GM18868 (cell line): Measurements from ENCODE around the gene NKX3-2.

ENCODE experiments used
- ATAC-seq: cut with Tn5 transposase; IDR thresholded peaks from one replicate; pipeline ENCODE4 v1.9.1; 2021; ENCODE audit warnings: mild to moderate bottlenecking, moderate library complexity; ENCODE audit not compliant: unreplicated experiment

Gene NKX3-2

GRCh38 chr4:13534344-13535063 lies 9.8 kb downstream of the NKX3-2 start:
- no peak for ATAC-seq

GRCh38 chr4:13533670-13534343 lies 10.5 kb downstream of the NKX3-2 start:
- ATAC-seq: no peak

- ATAC-seq: no peak
Measured at GRCh38 chr4:13531625-13531998, 12.7 kb downstream of the NKX3-2 start.

GRCh38 chr4:13530823-13531624 lies 13.3 kb downstream of the NKX3-2 start:
- ATAC-seq: no peak

- ATAC-seq: no peak
Measured at GRCh38 chr4:13529128-13529919, 15.0 kb downstream of the NKX3-2 start.

GRCh38 chr4:13528821-13529127 lies 15.5 kb downstream of the NKX3-2 start:
- no peak for ATAC-seq

GRCh38 chr4:13527981-13528820 lies 16.1 kb downstream of the NKX3-2 start:
- ATAC-seq: peak; percentile 81

GRCh38 chr4:13527192-13527980 lies 16.9 kb downstream of the NKX3-2 start:
- peak; percentile 27 for ATAC-seq

GRCh38 chr4:13526658-13527057 lies 17.6 kb downstream of the NKX3-2 start:
- ATAC-seq: no peak

- ATAC-seq: no peak
Measured at GRCh38 chr4:13525606-13526281, 18.6 kb downstream of the NKX3-2 start.

GRCh38 chr4:13524504-13525243 lies 19.6 kb downstream of the NKX3-2 start:
- no peak for ATAC-seq

- no peak for ATAC-seq
Measured at GRCh38 chr4:13523591-13524503, 20.5 kb downstream of the NKX3-2 start.

- no peak for ATAC-seq
Measured at GRCh38 chr4:13523105-13523477, 21.2 kb downstream of the NKX3-2 start.

GRCh38 chr4:13522282-13523104 lies 21.8 kb downstream of the NKX3-2 start:
- no peak for ATAC-seq

GRCh38 chr4:13521047-13521446 lies 23.3 kb downstream of the NKX3-2 start:
- ATAC-seq: no peak

- no peak for ATAC-seq
Measured at GRCh38 chr4:13516315-13516860, 27.9 kb downstream of the NKX3-2 start.
